GM12864 (cell line): Measurements from ENCODE around the gene LGI2.

Experiments
- DNase-seq: peaks from one replicate; pipeline ENCODE4 v3.0.0-alpha.2; 2011; ENCODE audit warnings: low read depth
- H3K4me3 ChIP-seq: 2 replicates; pipeline ENCODE4 v1.5.1; 2011; ENCODE audit warnings: mild to moderate bottlenecking, low read depth, low read length, control low read depth
- TF ChIP-seq, protein P1 (sequence below): IDR thresholded peaks from 2 replicates; pipeline ENCODE4 v1.5.1; 2011; ENCODE audit warnings: low read depth, mild to moderate bottlenecking, moderate library complexity, low read length, control low read depth, inconsistent platforms; ENCODE audit errors: missing control alignments

Gene LGI2

GRCh38 chr4:24988776-24989175 is 42.0 kb downstream of the LGI2 start:
- no peak for DNase-seq
- TF ChIP-seq, protein P1, sequence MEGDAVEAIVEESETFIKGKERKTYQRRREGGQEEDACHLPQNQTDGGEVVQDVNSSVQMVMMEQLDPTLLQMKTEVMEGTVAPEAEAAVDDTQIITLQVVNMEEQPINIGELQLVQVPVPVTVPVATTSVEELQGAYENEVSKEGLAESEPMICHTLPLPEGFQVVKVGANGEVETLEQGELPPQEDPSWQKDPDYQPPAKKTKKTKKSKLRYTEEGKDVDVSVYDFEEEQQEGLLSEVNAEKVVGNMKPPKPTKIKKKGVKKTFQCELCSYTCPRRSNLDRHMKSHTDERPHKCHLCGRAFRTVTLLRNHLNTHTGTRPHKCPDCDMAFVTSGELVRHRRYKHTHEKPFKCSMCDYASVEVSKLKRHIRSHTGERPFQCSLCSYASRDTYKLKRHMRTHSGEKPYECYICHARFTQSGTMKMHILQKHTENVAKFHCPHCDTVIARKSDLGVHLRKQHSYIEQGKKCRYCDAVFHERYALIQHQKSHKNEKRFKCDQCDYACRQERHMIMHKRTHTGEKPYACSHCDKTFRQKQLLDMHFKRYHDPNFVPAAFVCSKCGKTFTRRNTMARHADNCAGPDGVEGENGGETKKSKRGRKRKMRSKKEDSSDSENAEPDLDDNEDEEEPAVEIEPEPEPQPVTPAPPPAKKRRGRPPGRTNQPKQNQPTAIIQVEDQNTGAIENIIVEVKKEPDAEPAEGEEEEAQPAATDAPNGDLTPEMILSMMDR: no peak
- no peak overlapping the region for H3K4me3 ChIP-seq

GRCh38 chr4:24984602-24985532 is 45.9 kb downstream of the LGI2 start:
- no peak for DNase-seq
- H3K4me3 ChIP-seq: no peak overlapping the region
- TF ChIP-seq, protein P1: peak; percentile 23

GRCh38 chr4:24980740-24981139 is 50.0 kb downstream of the LGI2 start:
- H3K4me3 ChIP-seq: no peak overlapping the region
- TF ChIP-seq, protein P1: no peak
- DNase-seq: no peak

- DNase-seq: peak; percentile 25
- TF ChIP-seq, protein P1: peak; percentile 94
- H3K4me3 ChIP-seq: no peak overlapping the region
Observed at GRCh38 chr4:24980064-24980690, 50.6 kb downstream of the LGI2 start.

DNA sequence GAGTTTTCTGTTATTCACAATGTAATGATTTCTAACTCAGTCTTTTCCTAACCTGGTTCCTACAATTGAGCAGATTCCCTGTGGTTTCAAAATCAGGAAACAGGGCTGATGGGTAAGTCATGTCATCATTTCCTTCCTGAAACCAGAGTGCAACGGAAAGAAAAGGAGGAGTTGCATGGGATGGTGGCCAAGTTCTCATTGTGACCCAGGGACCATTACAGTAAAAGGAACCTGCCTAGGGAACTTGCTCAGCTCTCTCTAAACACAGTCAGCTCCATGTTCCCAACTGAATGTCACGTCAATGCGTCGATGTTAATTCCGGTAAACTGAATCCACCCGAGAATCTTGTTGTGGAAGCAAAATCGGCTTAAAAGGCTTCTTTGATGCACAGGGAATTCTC is 51.2 kb downstream of the LGI2 start:
- no peak overlapping the region for H3K4me3 ChIP-seq
- TF ChIP-seq, protein P1: no peak
- DNase-seq: no peak

- TF ChIP-seq, protein P1: no peak
- no peak for DNase-seq
- no peak overlapping the region for H3K4me3 ChIP-seq
Observed at GRCh38 chr4:24978291-24979075, 52.3 kb downstream of the LGI2 start.
